ENCODE results near the gene RASSF1. TPM values are rescaled to one million over a fixed set of nuclear protein-coding genes. Genes with fewer than 3 reads are reported as not detected.

Gene RASSF1
- polyA plus RNA-seq, 1 donor from 2014 or later: 51.4 TPM

DNA sequence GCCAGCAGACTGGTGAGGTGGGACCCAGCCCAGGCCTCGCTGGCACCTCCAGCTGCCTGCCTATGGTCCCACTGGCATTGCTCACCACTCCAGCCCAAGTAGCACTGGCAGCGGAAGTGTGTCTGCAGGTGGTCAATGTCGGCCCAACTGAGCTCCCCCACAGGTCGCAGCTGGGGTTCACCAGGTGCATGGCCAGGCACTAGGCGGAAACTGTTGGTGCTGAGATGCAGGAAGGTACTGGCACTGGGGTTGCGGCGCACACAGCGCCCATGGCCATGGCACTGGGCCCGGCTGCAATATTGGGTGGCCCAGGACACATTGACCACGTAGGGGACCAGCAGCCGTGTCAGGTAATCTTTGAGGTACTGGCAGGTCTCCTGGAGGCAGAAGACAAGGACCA lies 22.5 kb downstream of the RASSF1 start:
- Histone ChIP-seq H2AFZ (ENCODE audit: low read depth, low read length) (no peak overlapping the region), H3K9me3 (ENCODE audit: low read length) (no peaks in the 10 kb centered on the region), H4K20me1 (ENCODE audit: insufficient read depth) (no peaks in the 10 kb centered on the region), H3K79me2 (replicated peaks; ENCODE audit: insufficient read depth, low read length) (peaks cover 23% of the 10 kb centered on the region), H3K27ac (ENCODE audit: low read length) (no peak overlapping the region), H3K9ac (ENCODE audit: low read length) (no peak overlapping the region), H3K4me3 (ENCODE audit: low read length) (peak overlapping the region; percentile 93), H3K9me2 (ENCODE audit: insufficient read depth, low read length) (no peaks in the 10 kb centered on the region), H3F3A (ENCODE audit: insufficient read depth, low read length, poor library complexity, severe bottlenecking) (no peaks in the 10 kb centered on the region), H3K4me2 (ENCODE audit: low read length) (no peak overlapping the region), H3K36me3 (ENCODE audit: insufficient read depth, low read length) (no peaks in the 10 kb centered on the region), H3K27me3 (ENCODE audit: insufficient read depth, low read depth, low read length) (no peaks in the 10 kb centered on the region)
- TF ChIP-seq POLR2AphosphoS5 (IDR thresholded peaks at IDR 0.05): no peak

DNA sequence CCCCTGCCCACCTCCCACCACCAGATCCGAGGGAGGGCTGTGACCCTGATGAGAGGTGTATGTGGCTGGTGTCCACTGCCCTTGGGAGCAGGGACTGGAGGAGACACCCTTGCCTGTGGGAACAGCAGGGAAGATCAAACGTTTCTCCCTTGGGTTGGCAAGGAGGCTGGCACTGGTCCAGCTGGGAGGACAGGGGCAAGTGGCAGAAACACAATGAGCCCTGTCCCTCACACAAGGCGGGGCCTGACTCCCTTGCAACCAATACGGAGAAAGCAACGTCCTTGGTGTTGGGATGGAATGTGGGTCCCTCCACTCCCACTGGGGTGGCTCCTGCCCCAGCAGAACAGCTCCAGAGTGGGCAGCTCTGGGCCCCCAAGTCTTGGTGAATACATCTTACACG lies 23.3 kb downstream of the RASSF1 start:
- Histone ChIP-seq H3K9me3 (ENCODE audit: low read length) (no peaks in the 10 kb centered on the region), H2AFZ (ENCODE audit: low read depth, low read length) (no peak overlapping the region), H3K36me3 (ENCODE audit: insufficient read depth, low read length) (no peaks in the 10 kb centered on the region), H3K27ac (ENCODE audit: low read length) (no peak overlapping the region), H4K20me1 (ENCODE audit: insufficient read depth) (no peaks in the 10 kb centered on the region), H3K9ac (ENCODE audit: low read length) (no peak overlapping the region), H3K4me3 (ENCODE audit: low read length) (peak overlapping the region; percentile 93), H3F3A (ENCODE audit: insufficient read depth, low read length, poor library complexity, severe bottlenecking) (no peaks in the 10 kb centered on the region), H3K79me2 (replicated peaks; ENCODE audit: insufficient read depth, low read length) (peaks cover 23% of the 10 kb centered on the region), H3K9me2 (ENCODE audit: insufficient read depth, low read length) (no peaks in the 10 kb centered on the region), H3K27me3 (ENCODE audit: insufficient read depth, low read depth, low read length) (no peaks in the 10 kb centered on the region), H3K4me2 (ENCODE audit: low read length) (no peak overlapping the region)
- no peak for TF ChIP-seq MXI1 (conservative IDR thresholded peaks at IDR 0.05; ENCODE audit: poor library complexity, severe bottlenecking)
- no peak for TF ChIP-seq POLR2AphosphoS5 (IDR thresholded peaks at IDR 0.05)
- TF ChIP-seq, protein P1, sequence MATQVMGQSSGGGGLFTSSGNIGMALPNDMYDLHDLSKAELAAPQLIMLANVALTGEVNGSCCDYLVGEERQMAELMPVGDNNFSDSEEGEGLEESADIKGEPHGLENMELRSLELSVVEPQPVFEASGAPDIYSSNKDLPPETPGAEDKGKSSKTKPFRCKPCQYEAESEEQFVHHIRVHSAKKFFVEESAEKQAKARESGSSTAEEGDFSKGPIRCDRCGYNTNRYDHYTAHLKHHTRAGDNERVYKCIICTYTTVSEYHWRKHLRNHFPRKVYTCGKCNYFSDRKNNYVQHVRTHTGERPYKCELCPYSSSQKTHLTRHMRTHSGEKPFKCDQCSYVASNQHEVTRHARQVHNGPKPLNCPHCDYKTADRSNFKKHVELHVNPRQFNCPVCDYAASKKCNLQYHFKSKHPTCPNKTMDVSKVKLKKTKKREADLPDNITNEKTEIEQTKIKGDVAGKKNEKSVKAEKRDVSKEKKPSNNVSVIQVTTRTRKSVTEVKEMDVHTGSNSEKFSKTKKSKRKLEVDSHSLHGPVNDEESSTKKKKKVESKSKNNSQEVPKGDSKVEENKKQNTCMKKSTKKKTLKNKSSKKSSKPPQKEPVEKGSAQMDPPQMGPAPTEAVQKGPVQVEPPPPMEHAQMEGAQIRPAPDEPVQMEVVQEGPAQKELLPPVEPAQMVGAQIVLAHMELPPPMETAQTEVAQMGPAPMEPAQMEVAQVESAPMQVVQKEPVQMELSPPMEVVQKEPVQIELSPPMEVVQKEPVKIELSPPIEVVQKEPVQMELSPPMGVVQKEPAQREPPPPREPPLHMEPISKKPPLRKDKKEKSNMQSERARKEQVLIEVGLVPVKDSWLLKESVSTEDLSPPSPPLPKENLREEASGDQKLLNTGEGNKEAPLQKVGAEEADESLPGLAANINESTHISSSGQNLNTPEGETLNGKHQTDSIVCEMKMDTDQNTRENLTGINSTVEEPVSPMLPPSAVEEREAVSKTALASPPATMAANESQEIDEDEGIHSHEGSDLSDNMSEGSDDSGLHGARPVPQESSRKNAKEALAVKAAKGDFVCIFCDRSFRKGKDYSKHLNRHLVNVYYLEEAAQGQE (IDR thresholded peaks at IDR 0.05; ENCODE audit: borderline replicate concordance): no peak
- TF ChIP-seq SMC3 (conservative IDR thresholded peaks at IDR 0.05; ENCODE audit: poor library complexity): no peak
- TF ChIP-seq CTCF (IDR thresholded peaks at IDR 0.05; ENCODE audit: poor library complexity, severe bottlenecking): no peak
- no peak for TF ChIP-seq RAD21 (conservative IDR thresholded peaks at IDR 0.05)
- no peak for TF ChIP-seq EZH2 (IDR thresholded peaks at IDR 0.05; ENCODE audit: borderline replicate concordance, insufficient read depth, low read length, poor library complexity, severe bottlenecking)
- no peak for TF ChIP-seq TAF1 (IDR thresholded peaks at IDR 0.05; ENCODE audit: low read depth)

DNA sequence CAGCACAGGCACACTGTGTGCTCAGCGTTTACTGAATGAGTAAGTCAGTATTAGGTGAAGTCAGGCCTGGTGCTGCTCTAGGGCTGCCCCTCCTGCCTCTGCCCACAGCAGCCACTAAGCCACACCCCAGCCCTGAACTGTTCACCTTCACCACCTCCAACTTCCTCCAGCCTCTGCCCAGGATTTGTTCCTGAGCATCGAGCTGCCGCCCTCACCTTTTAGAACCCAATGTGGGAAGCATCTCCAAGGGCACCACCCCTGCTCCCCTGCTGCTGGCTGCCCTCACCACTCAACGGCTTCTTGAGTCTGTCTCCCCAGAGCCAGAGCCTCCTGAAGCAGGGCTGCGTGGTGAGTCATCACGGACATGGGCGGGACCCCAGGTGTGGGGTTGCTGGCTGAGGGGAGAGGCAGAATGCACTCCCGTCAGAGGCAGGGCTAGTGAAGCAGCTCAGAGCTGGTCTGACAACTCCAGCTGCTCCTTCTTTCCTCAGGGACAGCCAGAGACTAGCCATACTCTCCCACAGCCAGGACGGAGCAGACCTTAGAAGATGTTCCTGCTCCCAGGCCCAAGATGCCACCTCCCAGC lies 23.9 kb downstream of the RASSF1 start:
- H3K79me2 ChIP-seq (replicated peaks; ENCODE audit: insufficient read depth, low read length): peaks cover 23% of the 10 kb centered on the region
- H3K27me3 ChIP-seq (ENCODE audit: insufficient read depth, low read depth, low read length): no peaks in the 10 kb centered on the region
- no peaks in the 10 kb centered on the region for H3F3A ChIP-seq (ENCODE audit: insufficient read depth, low read length, poor library complexity, severe bottlenecking)
- no peak overlapping the region for H3K4me2 ChIP-seq (ENCODE audit: low read length)
- H3K9me2 ChIP-seq (ENCODE audit: insufficient read depth, low read length): no peaks in the 10 kb centered on the region
- no peak overlapping the region for H3K4me3 ChIP-seq (ENCODE audit: low read length)
- no peak overlapping the region for H3K9ac ChIP-seq (ENCODE audit: low read length)
- no peaks in the 10 kb centered on the region for H3K36me3 ChIP-seq (ENCODE audit: insufficient read depth, low read length)
- TF ChIP-seq MXI1 (conservative IDR thresholded peaks at IDR 0.05; ENCODE audit: poor library complexity, severe bottlenecking) (no peak), POLR2AphosphoS5 (IDR thresholded peaks at IDR 0.05) (no peak), EP300 (conservative IDR thresholded peaks at IDR 0.05; ENCODE audit: poor library complexity, severe bottlenecking) (no peak), CTCF (IDR thresholded peaks at IDR 0.05; ENCODE audit: poor library complexity, severe bottlenecking) (no peak), SMC3 (conservative IDR thresholded peaks at IDR 0.05; ENCODE audit: poor library complexity) (no peak), TAF1 (IDR thresholded peaks at IDR 0.05; ENCODE audit: low read depth) (no peak), RAD21 (conservative IDR thresholded peaks at IDR 0.05) (no peak), EZH2 (IDR thresholded peaks at IDR 0.05; ENCODE audit: borderline replicate concordance, insufficient read depth, low read length, poor library complexity, severe bottlenecking) (no peak)
- TF ChIP-seq, protein P1 (IDR thresholded peaks at IDR 0.05; ENCODE audit: borderline replicate concordance): no peak
- H3K9me3 ChIP-seq (ENCODE audit: low read length): no peaks in the 10 kb centered on the region
- no peak overlapping the region for H3K27ac ChIP-seq (ENCODE audit: low read length)
- H4K20me1 ChIP-seq (ENCODE audit: insufficient read depth): no peaks in the 10 kb centered on the region
- no peak overlapping the region for H2AFZ ChIP-seq (ENCODE audit: low read depth, low read length)
